ENCODE data around the gene TMEM101.

TMEM101 gene

GRCh38 chr17:44002141-44002848 is 12.5 kb downstream of the TMEM101 start:
- in situ Hi-C loops (cut with MboI; ENCODE audit: low pct_unique_long_range_greater_than_20kb, low sequenced_read_pairs, unreplicated experiment), result no loop called here
- TF ChIP-seq CTCF (IDR thresholded peaks at IDR 0.05; ENCODE audit: extremely low read depth, insufficient read depth, missing control alignments), result no peak
- DNase-seq (ENCODE audit: low spot score), result no peak

- in situ Hi-C loops (cut with MboI; ENCODE audit: low pct_unique_long_range_greater_than_20kb, low sequenced_read_pairs, unreplicated experiment), result no loop called here
- no peak for DNase-seq (ENCODE audit: low spot score)
- TF ChIP-seq CTCF (IDR thresholded peaks at IDR 0.05; ENCODE audit: extremely low read depth, insufficient read depth, missing control alignments), result no peak
These were observed 13.3 kb downstream of the TMEM101 start for GRCh38 chr17:44001461-44001920.

- no peak for TF ChIP-seq CTCF (IDR thresholded peaks at IDR 0.05; ENCODE audit: extremely low read depth, insufficient read depth, missing control alignments)
- DNase-seq (ENCODE audit: low spot score), result no peak
- in situ Hi-C loops (cut with MboI; ENCODE audit: low pct_unique_long_range_greater_than_20kb, low sequenced_read_pairs, unreplicated experiment), result no loop called here
These were observed 13.8 kb downstream of the TMEM101 start for GRCh38 chr17:44000871-44001460.

GRCh38 chr17:44000141-44000860 is 14.5 kb downstream of the TMEM101 start:
- DNase-seq (ENCODE audit: low spot score), result no peak
- no peak for TF ChIP-seq CTCF (IDR thresholded peaks at IDR 0.05; ENCODE audit: extremely low read depth, insufficient read depth, missing control alignments)
- in situ Hi-C loops (cut with MboI; ENCODE audit: low pct_unique_long_range_greater_than_20kb, low sequenced_read_pairs, unreplicated experiment), result no loop called here

GRCh38 chr17:43999024-43999423 is 15.7 kb downstream of the TMEM101 start:
- DNase-seq (ENCODE audit: low spot score), result no peak
- in situ Hi-C loops (cut with MboI; ENCODE audit: low pct_unique_long_range_greater_than_20kb, low sequenced_read_pairs, unreplicated experiment), result loop anchor here (10.0 kb wide), 1 partner anchor 54 kb away; the partner anchor contains the start of gene PPY

More at GRCh38 chr17:43999024-43999423, 15.7 kb downstream of the TMEM101 start:
- no peak for TF ChIP-seq CTCF (IDR thresholded peaks at IDR 0.05; ENCODE audit: extremely low read depth, insufficient read depth, missing control alignments)

Data from GM13977 (cell line).